H1 (cell line): ENCODE data around the gene GIMAP7. TPM values are rescaled to one million over a fixed set of nuclear protein-coding genes. Genes with fewer than 3 reads are reported as not detected.

ENCODE experiments used
- CTCF ChIA-PET: fragments of 300-600 bp; sonication (Branson Sonifier 250); formaldehyde crosslinking; loops from one replicate; lab custom pipeline; 2021; ENCODE audit not compliant: partially characterized antibody; lab: Charles Lee
- POLR2A ChIA-PET: fragments of 300-600 bp; sonication (Branson Sonifier 250); formaldehyde crosslinking; loops from one replicate; lab custom pipeline; 2021; ENCODE audit warnings: inconsistent platforms; ENCODE audit not compliant: partially characterized antibody; lab: Charles Lee
- DNase-seq, 2 experiments: peaks; one replicate each; pipeline versions ENCODE4 v3.0.0 to v3.0.0-alpha.2; 2010 to 2022; ENCODE audit warnings: low spot score in 2 of 2, low read depth in 1 of 2, mixed read lengths in 1 of 2
- FAIRE-seq: peaks from 2 replicates; lab custom pipeline; 2011; peaks lifted over from hg19 to GRCh38; lab: Jason Lieb, UNC
- H2AFZ ChIP-seq: 2 replicates; pipeline ENCODE4 v1.8.1; 2012; ENCODE audit warnings: low read length, inconsistent platforms
- H2AK5ac ChIP-seq: 2 replicates; pipeline ENCODE4 v1.6.1; 2013; ENCODE audit warnings: low read depth, low read length
- H2BK120ac ChIP-seq: replicated peaks from 2 replicates; pipeline ENCODE3; 2013; ENCODE audit warnings: low read depth, low read length, inconsistent platforms
- H2BK12ac ChIP-seq: 2 replicates; pipeline ENCODE4 v1.6.1; 2013; ENCODE audit warnings: low read depth, low read length
- H2BK15ac ChIP-seq: 2 replicates; pipeline ENCODE4 v1.6.1; 2013; ENCODE audit warnings: low read length
- H2BK20ac ChIP-seq: 2 replicates; pipeline ENCODE4 v1.6.1; 2013; ENCODE audit warnings: low read length
- H2BK5ac ChIP-seq: 2 replicates; pipeline ENCODE4 v1.6.1; 2013; ENCODE audit warnings: low read depth, low read length
- H3K14ac ChIP-seq: 2 replicates; pipeline ENCODE4 v1.6.1; 2013; ENCODE audit warnings: inconsistent platforms; ENCODE audit not compliant: insufficient read length
- H3K18ac ChIP-seq: 2 replicates; pipeline ENCODE4 v1.6.1; 2013; ENCODE audit warnings: low read length; ENCODE audit errors: extremely low read depth
- H3K23ac ChIP-seq: 2 replicates; pipeline ENCODE4 v1.6.1; 2013; ENCODE audit warnings: inconsistent platforms; ENCODE audit not compliant: insufficient read length
- H3K23me2 ChIP-seq: 2 replicates; pipeline ENCODE4 v1.6.1; 2013; ENCODE audit warnings: low read depth, low read length
- H3K27ac ChIP-seq: 2 replicates; pipeline ENCODE4 v1.6.1; 2011; ENCODE audit warnings: low read depth, low read length, inconsistent platforms
- H3K27me3 ChIP-seq, 4 experiments: replicated peaks in 1 of 4; 1 replicate in 1 of 4; 2 replicates in 3 of 4; pipeline versions ENCODE4 v1.6.1 to v1.8.1; 2011 to 2013; ENCODE audit warnings: low read length in 3 of 4, mild to moderate bottlenecking in 3 of 4, inconsistent platforms in 2 of 4, mixed read lengths in 2 of 4, moderate library complexity in 1 of 4; ENCODE audit not compliant: control insufficient read depth in 3 of 4, insufficient read depth in 3 of 4; ENCODE audit errors: extremely low read depth in 1 of 4
- H3K36me3 ChIP-seq, 4 experiments: 2 replicates each; pipeline versions ENCODE4 v1.6.1 to v1.8.1; 2011 to 2013; ENCODE audit warnings: mild to moderate bottlenecking in 4 of 4, low read length in 3 of 4, moderate library complexity in 2 of 4, control low read depth in 1 of 4, inconsistent platforms in 1 of 4; ENCODE audit not compliant: insufficient read depth in 4 of 4, control insufficient read depth in 2 of 4
- H3K4ac ChIP-seq: replicated peaks from 2 replicates; pipeline ENCODE3; 2013; ENCODE audit warnings: low read length, low read depth, mixed read lengths, inconsistent platforms; ENCODE audit not compliant: insufficient read length
- H3K4me1 ChIP-seq, 4 experiments: replicated peaks in 1 of 4; 1 replicate in 1 of 4; 2 replicates in 3 of 4; pipeline versions ENCODE4 v1.6.1 to v1.8.1; 2011 to 2013; ENCODE audit warnings: low read length in 3 of 4, inconsistent platforms in 2 of 4, mixed read lengths in 1 of 4; ENCODE audit not compliant: insufficient read depth in 4 of 4, control insufficient read depth in 3 of 4
- H3K4me2 ChIP-seq, 2 experiments: 2 replicates each; pipeline versions ENCODE4 v1.6.1 to v1.8.1; 2011 to 2013; ENCODE audit warnings: low read depth in 2 of 2, low read length in 2 of 2, control low read depth in 1 of 2, inconsistent platforms in 1 of 2, mild to moderate bottlenecking in 1 of 2; ENCODE audit not compliant: insufficient read depth in 1 of 2
- H3K4me3 ChIP-seq, 4 experiments: fragments of 200-600, 300-600 bp in 1 of 4; sonication (generic), shearing (Covaris generic), sonication (Bioruptor Twin) in 1 of 4; 2 replicates each; pipeline versions ENCODE4 v1.5.1 to v1.8.1; 2011 to 2016; ENCODE audit warnings: low read length in 4 of 4, low read depth in 3 of 4, control low read depth in 2 of 4, inconsistent platforms in 2 of 4, mild to moderate bottlenecking in 2 of 4, mixed read lengths in 1 of 4, moderate library complexity in 1 of 4; ENCODE audit not compliant: insufficient read depth in 2 of 4; ENCODE audit errors: extremely low read depth in 1 of 4
- H3K56ac ChIP-seq: replicated peaks from 2 replicates; pipeline ENCODE3; 2013; ENCODE audit warnings: low read depth, mild to moderate bottlenecking, mixed read lengths, low read length, inconsistent platforms; ENCODE audit not compliant: insufficient read length
- H3K79me1 ChIP-seq: 2 replicates; pipeline ENCODE4 v1.6.1; 2013; ENCODE audit warnings: low read depth, low read length, control low read depth
- H3K79me2 ChIP-seq, 2 experiments: 2 replicates each; pipeline versions ENCODE4 v1.6.1 to v1.8.1; 2012 to 2013; ENCODE audit warnings: low read length in 2 of 2, mild to moderate bottlenecking in 2 of 2, inconsistent platforms in 1 of 2; ENCODE audit not compliant: insufficient read depth in 2 of 2, control insufficient read depth in 1 of 2
- H3K9ac ChIP-seq, 4 experiments: replicated peaks in 1 of 4; 1 replicate in 1 of 4; 2 replicates in 3 of 4; pipeline versions ENCODE4 v1.6.1 to v1.8.1; 2011 to 2013; ENCODE audit warnings: low read depth in 3 of 4, low read length in 3 of 4, control low read depth in 2 of 4, mild to moderate bottlenecking in 2 of 4, moderate library complexity in 2 of 4, inconsistent platforms in 1 of 4; ENCODE audit errors: extremely low read depth in 1 of 4
- H3K9me3 ChIP-seq, 2 experiments: 2 replicates each; pipeline versions ENCODE4 v1.6.1 to v1.8.1; 2012 to 2013; ENCODE audit warnings: mild to moderate bottlenecking in 2 of 2, moderate library complexity in 2 of 2, control low read depth in 1 of 2, inconsistent platforms in 1 of 2, low read depth in 1 of 2, low read length in 1 of 2, mixed read lengths in 1 of 2; ENCODE audit not compliant: insufficient read depth in 2 of 2
- H4K20me1 ChIP-seq, 2 experiments: replicated peaks in 1 of 2; 2 replicates each; pipeline versions ENCODE3 to v1.8.1; 2011 to 2013; ENCODE audit warnings: inconsistent platforms in 2 of 2, low read length in 2 of 2, mild to moderate bottlenecking in 1 of 2; ENCODE audit not compliant: insufficient read depth in 2 of 2, control insufficient read depth in 1 of 2
- H4K5ac ChIP-seq: 2 replicates; pipeline ENCODE4 v1.6.1; 2013; ENCODE audit warnings: low read length, low read depth, mixed read lengths, inconsistent platforms; ENCODE audit not compliant: insufficient read length
- H4K8ac ChIP-seq: 2 replicates; pipeline ENCODE4 v1.8.0; 2013; ENCODE audit warnings: mild to moderate bottlenecking, moderate library complexity, low read length, inconsistent platforms; ENCODE audit not compliant: insufficient read depth; ENCODE audit errors: extremely low read depth
- H4K91ac ChIP-seq: replicated peaks from 2 replicates; pipeline ENCODE3; 2013; ENCODE audit warnings: low read length, mixed read lengths, inconsistent platforms; ENCODE audit not compliant: insufficient read length
- ATF2 ChIP-seq: IDR thresholded peaks from 2 replicates; pipeline ENCODE4 v1.6.1; 2012; ENCODE audit warnings: low read length, inconsistent platforms
- BCL11A ChIP-seq, 2 experiments: IDR thresholded peaks; one replicate each; pipeline ENCODE4 v1.6.1; 2011; ENCODE audit warnings: low read depth in 2 of 2, low read length in 2 of 2, mild to moderate bottlenecking in 2 of 2
- BRCA1 ChIP-seq: IDR thresholded peaks from 2 replicates; pipeline ENCODE4 v1.6.1; 2012; ENCODE audit warnings: low read depth, low read length, improper control_type of control experiment
- CBX5 ChIP-seq: fragments of 300-800, 300-1000 bp; sonication (generic); IDR thresholded peaks from 2 replicates; pipeline ENCODE4 v1.7.1; 2016; ENCODE audit warnings: antibody characterized with exemption, low read length, low read depth
- E2F6 ChIP-seq: IDR thresholded peaks from 2 replicates; pipeline ENCODE4 v1.6.1; 2012; ENCODE audit warnings: inconsistent platforms
- GABPA ChIP-seq: IDR thresholded peaks from 2 replicates; pipeline ENCODE4 v1.6.1; 2011; ENCODE audit warnings: mild to moderate bottlenecking, low read length, moderate library complexity, borderline replicate concordance; ENCODE audit not compliant: insufficient read depth
- SP4 ChIP-seq: IDR thresholded peaks from 2 replicates; pipeline ENCODE4 v1.6.1; 2012; ENCODE audit warnings: low read length, inconsistent platforms
- SRF ChIP-seq: IDR thresholded peaks from 2 replicates; pipeline ENCODE4 v1.6.1; 2011; ENCODE audit warnings: mild to moderate bottlenecking, low read depth, low read length, moderate library complexity
- TAF7 ChIP-seq: optimal IDR thresholded peaks from 2 replicates; pipeline ENCODE3; 2011; ENCODE audit warnings: low read depth, mild to moderate bottlenecking, inconsistent platforms, low read length, moderate library complexity, borderline replicate concordance
- USF2 ChIP-seq: IDR thresholded peaks from 2 replicates; pipeline ENCODE4 v1.6.1; 2011; ENCODE audit warnings: low read length, improper control_type of control experiment
- WGBS, 2 experiments: shearing (Covaris generic) in 1 of 2; methylation state at CpG; one replicate each; pipeline versions ENCODE4 v1.1.6 to v1.1.7; 2013 to 2015; ENCODE audit warnings: low lambda C conversion rate in 2 of 2, mixed read lengths in 2 of 2, inconsistent platforms in 1 of 2, low coverage in 1 of 2, missing lambda C conversion rate in 1 of 2; ENCODE audit not compliant: insufficient replicate concordance in 2 of 2, insufficient coverage in 1 of 2, insufficient read length in 1 of 2; ENCODE audit errors: extremely low coverage in 1 of 2, missing lambda C conversion rate in 1 of 2; 5-methylcytosine and 5-hydroxymethylcytosine counted together
- polyA plus RNA-seq, 7 experiments: library from polyadenylated mRNA; depleted of rRNA in 3 of 7; stranded (reverse) in 5 of 7; unstranded in 2 of 7; fragments of >200 nt in 5 of 7; fragments of 200-250 nt in 2 of 7; gene quantifications; 1 replicate in 5 of 7; 2 replicates in 1 of 7; 4 replicates in 1 of 7; pipeline versions ENCODE4 v1.2.1 to v1.2.3, GENCODE V29; 2011 to 2013; ENCODE audit warnings: missing spikeins in 2 of 7, mixed read lengths in 2 of 7
- total RNA-seq: library from RNA; stranded (reverse); fragmentation: NEBNext Ultra II Directional; extraction: Animal tissue kit (Norgen Biotek cat#: 25700); gene quantifications from 2 replicates; pipeline ENCODE4 v1.2.1, GENCODE V29; 2021

The GIMAP7 gene
- total and polyA plus RNA-seq, 2 of the 8 experiments (the other 6 are each of a cell fraction or from before 2014, with no cell fraction given) = not detected

- H4K20me1 ChIP-seq = no peaks in the 10 kb centered on the region
- H2BK120ac ChIP-seq = no peak overlapping the region
- FAIRE-seq (no peak), DNase-seq (no peak)
- no peak overlapping the region for H3K9ac ChIP-seq
- no peak overlapping the region for H4K8ac ChIP-seq
- H3K4me1 ChIP-seq = peaks cover 2 to 11% (median 7%) of the 10 kb centered on the region in 4 experiments; a peak in 6 of 7 replicates
- no peaks in the 10 kb centered on the region for H3K79me2 ChIP-seq
- 91% methylated on average over 2 of the region's 2 CpGs; no CpG with 5 or more reads in 1 of the 2 experiments for WGBS, 2 experiments
- H3K36me3 ChIP-seq = no peaks in the 10 kb centered on the region
- H3K27ac ChIP-seq = no peak overlapping the region
- TF ChIP-seq CBX5 (no peak), E2F6 (no peak), USF2 (no peak), SRF (no peak), BRCA1 (no peak), SP4 (no peak), ATF2 (no peak), TAF7 (no peak), BCL11A (IDR thresholded peaks at IDR 0.05; ENCODE audit: low read depth in 2 of 2, low read length in 2 of 2) (no peak), GABPA (no peak)
- H2AK5ac ChIP-seq = no peak overlapping the region
- POLR2A ChIA-PET = interaction anchor here (0.6 kb wide), 1 partner anchor 248 kb away, joined by 3 read pairs; no protein-coding TSS in a partner anchor
- no peak overlapping the region for H2BK5ac ChIP-seq
- no peaks in the 10 kb centered on the region for H3K79me1 ChIP-seq
- H3K27me3 ChIP-seq = no peaks in the 10 kb centered on the region
- CTCF ChIA-PET = interaction anchor here (1.1 kb wide), 1 partner anchor 285 kb away, joined by 3 read pairs; no protein-coding TSS in a partner anchor
- no peaks in the 10 kb centered on the region for H3K9me3 ChIP-seq
- no peak overlapping the region for H3K4ac ChIP-seq
- H3K56ac ChIP-seq = no peak overlapping the region
- no peak overlapping the region for H3K23ac ChIP-seq
- H3K23me2 ChIP-seq = no peaks in the 10 kb centered on the region
- H3K4me3 ChIP-seq = no peak overlapping the region
- no peak overlapping the region for H2BK15ac ChIP-seq
- no peak overlapping the region for H4K91ac ChIP-seq
- no peak overlapping the region for H3K14ac ChIP-seq
- H4K5ac ChIP-seq = no peak overlapping the region
- no peak overlapping the region for H3K18ac ChIP-seq
- H2BK12ac ChIP-seq = no peak overlapping the region
- H2AFZ ChIP-seq = no peak overlapping the region
- no peak overlapping the region for H3K4me2 ChIP-seq
- H2BK20ac ChIP-seq = no peak overlapping the region
Measured at GRCh38 chr7:150568714-150569113, 54.0 kb downstream of the GIMAP7 start.
